HepG2 (cell line): ENCODE data around the gene INTS1. TPM values are rescaled to one million over a fixed set of nuclear protein-coding genes. Genes with fewer than 3 reads are reported as not detected.

Source experiments
- CBFB ChIP-seq: sonication (generic); formaldehyde crosslinking; IDR thresholded peaks from 2 replicates; pipeline ENCODE4 v1.4.0; 2020; ENCODE audit warnings: missing genetic modification reagents
- HNRNPLL ChIP-seq: fragments of 200-400 bp; formaldehyde crosslinking; IDR thresholded peaks from 2 replicates; pipeline ENCODE4 v1.6.1; 2017; ENCODE audit warnings: mild to moderate bottlenecking, low read depth, low read length; ENCODE audit not compliant: poor library complexity, severe bottlenecking
- KDM1A ChIP-seq: IDR thresholded peaks from 2 replicates; pipeline ENCODE4 v1.6.1; 2016; ENCODE audit warnings: missing compliant biosample characterization
- NFATC3 ChIP-seq: sonication (generic); formaldehyde crosslinking; IDR thresholded peaks from 2 replicates; pipeline ENCODE4 v1.5.1; 2020; ENCODE audit warnings: mild to moderate bottlenecking, missing genetic modification reagents
- PHF21A ChIP-seq: sonication (generic); formaldehyde crosslinking; IDR thresholded peaks from 2 replicates; pipeline ENCODE4 v1.5.0; 2020; ENCODE audit warnings: mild to moderate bottlenecking, missing genetic modification reagents
- RAD51 ChIP-seq: fragments of 450-650 bp; IDR thresholded peaks from 2 replicates; pipeline ENCODE4 v1.6.1; 2016; ENCODE audit warnings: borderline replicate concordance
- RBFOX2 ChIP-seq: fragments of 200-400 bp; formaldehyde crosslinking; IDR thresholded peaks from 2 replicates; pipeline ENCODE4 v1.6.1; 2017; ENCODE audit warnings: low read depth, mild to moderate bottlenecking, low read length
- SPEN ChIP-seq: sonication (generic); formaldehyde crosslinking; IDR thresholded peaks from 2 replicates; pipeline ENCODE4 v1.5.1; 2020; ENCODE audit warnings: low read depth, mild to moderate bottlenecking, missing genetic modification reagents
- YEATS4 ChIP-seq: sonication (generic); formaldehyde crosslinking; IDR thresholded peaks from 2 replicates; pipeline ENCODE4 v1.4.0; 2020; ENCODE audit warnings: missing genetic modification reagents, borderline replicate concordance
- ZNF556 ChIP-seq: sonication (generic); formaldehyde crosslinking; IDR thresholded peaks from 2 replicates; pipeline ENCODE4 v1.4.0; 2020; ENCODE audit warnings: mild to moderate bottlenecking, missing genetic modification reagents, borderline replicate concordance
- ZNF569 ChIP-seq: sonication (generic); formaldehyde crosslinking; IDR thresholded peaks from 2 replicates; pipeline ENCODE4 v1.5.0; 2020; ENCODE audit warnings: mild to moderate bottlenecking, missing genetic modification reagents, moderate library complexity, borderline replicate concordance
- ZNF614 ChIP-seq: IDR thresholded peaks from 2 replicates; pipeline ENCODE4 v1.6.1; 2018; ENCODE audit warnings: missing biosample characterization, missing genetic modification reagents, inconsistent platforms, borderline replicate concordance
- polyA plus RNA-seq, 8 experiments: library from polyadenylated mRNA; depleted of rRNA in 3 of 8; stranded (reverse) in 7 of 8; unstranded in 1 of 8; fragments of >200 nt; fragmentation: Illumina TruSeq in 4 of 8; extraction: Trizol in 4 of 8; gene quantifications; 2 replicates each; pipeline versions ENCODE4 v1.2.1 to v1.2.3, GENCODE V29; 2011 to 2016; ENCODE audit warnings: low read depth in 4 of 8, missing spikeins in 1 of 8, mixed read lengths in 1 of 8; ENCODE audit not compliant: insufficient read depth in 1 of 8
- total RNA-seq, 5 experiments: library from RNA; depleted of rRNA; stranded (reverse); fragments of >200 nt; fragmentation: Illumina TruSeq; extraction: Trizol; gene quantifications; 2 replicates each; pipeline ENCODE4 v1.2.3, GENCODE V29; 2016; ENCODE audit warnings: low read depth in 1 of 5
- TF ChIP-seq, protein P1 (sequence below): sonication (generic); formaldehyde crosslinking; IDR thresholded peaks from 2 replicates; pipeline ENCODE4 v1.5.0; 2020; ENCODE audit warnings: mild to moderate bottlenecking, missing genetic modification reagents
- TF ChIP-seq, protein P2 (sequence below): sonication (generic); formaldehyde crosslinking; IDR thresholded peaks from 2 replicates; pipeline ENCODE4 v1.5.1; 2020; ENCODE audit warnings: mild to moderate bottlenecking, missing genetic modification reagents
- TF ChIP-seq, protein P3 (sequence below): sonication (generic); formaldehyde crosslinking; IDR thresholded peaks from 2 replicates; pipeline ENCODE4 v1.8.0; 2022; ENCODE audit warnings: low read depth, missing genetic modification reagents
- TF ChIP-seq, protein P4 (sequence below): IDR thresholded peaks from 2 replicates; pipeline ENCODE4 v1.6.1; 2016; ENCODE audit warnings: missing compliant biosample characterization, missing genetic modification reagents, borderline replicate concordance
- TF ChIP-seq, protein P5 (sequence below): sonication (generic); formaldehyde crosslinking; IDR thresholded peaks from 2 replicates; pipeline ENCODE4 v1.8.0; 2022; ENCODE audit warnings: mild to moderate bottlenecking, missing genetic modification reagents; ENCODE audit not compliant: insufficient replicate concordance

INTS1 gene
- total and polyA plus RNA-seq, 2 of the 13 experiments (the other 11 are each of a cell fraction or from before 2014, with no cell fraction given): 13.7 to 29.0 TPM

DNA sequence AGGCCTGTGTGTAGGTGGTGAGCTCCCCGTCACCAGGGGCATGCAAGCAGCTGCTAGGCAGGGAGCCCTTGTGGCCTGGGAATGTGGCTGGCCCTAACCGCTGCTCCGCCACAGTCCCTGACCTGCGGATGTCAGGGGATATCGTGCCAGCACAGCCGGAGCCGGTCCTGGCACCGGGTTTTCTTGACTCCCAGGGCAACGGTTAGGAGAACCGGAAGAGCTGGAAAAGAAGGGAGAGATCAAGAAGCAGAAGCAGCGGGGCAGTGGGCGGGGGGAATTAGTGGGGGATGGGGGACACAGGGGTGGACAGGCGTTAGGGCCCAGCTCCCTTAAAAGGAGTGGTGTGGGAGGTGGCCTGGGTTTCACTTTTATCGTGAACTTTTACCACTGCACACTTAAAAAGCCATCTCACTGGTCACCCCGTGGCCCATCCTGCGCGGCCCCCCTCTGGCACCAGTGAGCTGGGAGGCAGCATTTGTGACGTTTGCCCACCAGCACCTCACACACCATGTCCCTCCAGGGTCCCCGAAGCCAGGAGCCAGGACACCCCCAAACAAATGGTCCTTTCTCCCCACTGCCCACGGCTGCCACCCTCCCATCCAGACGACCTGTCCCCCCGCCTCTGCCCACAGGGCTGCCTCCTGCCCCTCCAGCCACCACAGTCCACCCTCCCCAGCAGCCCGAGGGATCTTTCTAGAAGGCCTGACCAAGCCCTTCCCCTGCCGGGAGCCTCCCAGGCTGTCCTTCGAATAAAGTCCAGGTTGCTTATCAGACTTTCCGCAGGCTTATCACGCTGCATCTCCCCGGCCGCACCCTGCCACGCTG is 43.2 kb downstream of the INTS1 start (continued):
- TF ChIP-seq, protein P1, sequence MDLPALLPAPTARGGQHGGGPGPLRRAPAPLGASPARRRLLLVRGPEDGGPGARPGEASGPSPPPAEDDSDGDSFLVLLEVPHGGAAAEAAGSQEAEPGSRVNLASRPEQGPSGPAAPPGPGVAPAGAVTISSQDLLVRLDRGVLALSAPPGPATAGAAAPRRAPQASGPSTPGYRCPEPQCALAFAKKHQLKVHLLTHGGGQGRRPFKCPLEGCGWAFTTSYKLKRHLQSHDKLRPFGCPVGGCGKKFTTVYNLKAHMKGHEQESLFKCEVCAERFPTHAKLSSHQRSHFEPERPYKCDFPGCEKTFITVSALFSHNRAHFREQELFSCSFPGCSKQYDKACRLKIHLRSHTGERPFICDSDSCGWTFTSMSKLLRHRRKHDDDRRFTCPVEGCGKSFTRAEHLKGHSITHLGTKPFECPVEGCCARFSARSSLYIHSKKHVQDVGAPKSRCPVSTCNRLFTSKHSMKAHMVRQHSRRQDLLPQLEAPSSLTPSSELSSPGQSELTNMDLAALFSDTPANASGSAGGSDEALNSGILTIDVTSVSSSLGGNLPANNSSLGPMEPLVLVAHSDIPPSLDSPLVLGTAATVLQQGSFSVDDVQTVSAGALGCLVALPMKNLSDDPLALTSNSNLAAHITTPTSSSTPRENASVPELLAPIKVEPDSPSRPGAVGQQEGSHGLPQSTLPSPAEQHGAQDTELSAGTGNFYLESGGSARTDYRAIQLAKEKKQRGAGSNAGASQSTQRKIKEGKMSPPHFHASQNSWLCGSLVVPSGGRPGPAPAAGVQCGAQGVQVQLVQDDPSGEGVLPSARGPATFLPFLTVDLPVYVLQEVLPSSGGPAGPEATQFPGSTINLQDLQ (CRISPR knock-in tag): 0 out of 2 replicates have a peak, but pooled peaks have one; percentile 41
- TF ChIP-seq KDM1A (CRISPR knock-in tag) (peak; percentile 100), ZNF556 (CRISPR knock-in tag) (0 out of 2 replicates have a peak, but pooled peaks have one; percentile 63), RAD51 (no peak), YEATS4 (CRISPR knock-in tag) (peak; percentile 22; the same call in 1 of the 2 replicates), PHF21A (no peak), NFATC3 (CRISPR knock-in tag) (no peak), ZNF569 (CRISPR knock-in tag) (no peak), CBFB (CRISPR knock-in tag) (peak; percentile 52; the same call in 1 of the 2 replicates), RBFOX2 (peak; percentile 55), HNRNPLL (peak; percentile 23), SPEN (CRISPR knock-in tag) (peak; percentile 80; the same call in 1 of the 2 replicates), ZNF614 (CRISPR knock-in tag) (peak; percentile 72; the same call in 1 of the 2 replicates)
- TF ChIP-seq, protein P2, sequence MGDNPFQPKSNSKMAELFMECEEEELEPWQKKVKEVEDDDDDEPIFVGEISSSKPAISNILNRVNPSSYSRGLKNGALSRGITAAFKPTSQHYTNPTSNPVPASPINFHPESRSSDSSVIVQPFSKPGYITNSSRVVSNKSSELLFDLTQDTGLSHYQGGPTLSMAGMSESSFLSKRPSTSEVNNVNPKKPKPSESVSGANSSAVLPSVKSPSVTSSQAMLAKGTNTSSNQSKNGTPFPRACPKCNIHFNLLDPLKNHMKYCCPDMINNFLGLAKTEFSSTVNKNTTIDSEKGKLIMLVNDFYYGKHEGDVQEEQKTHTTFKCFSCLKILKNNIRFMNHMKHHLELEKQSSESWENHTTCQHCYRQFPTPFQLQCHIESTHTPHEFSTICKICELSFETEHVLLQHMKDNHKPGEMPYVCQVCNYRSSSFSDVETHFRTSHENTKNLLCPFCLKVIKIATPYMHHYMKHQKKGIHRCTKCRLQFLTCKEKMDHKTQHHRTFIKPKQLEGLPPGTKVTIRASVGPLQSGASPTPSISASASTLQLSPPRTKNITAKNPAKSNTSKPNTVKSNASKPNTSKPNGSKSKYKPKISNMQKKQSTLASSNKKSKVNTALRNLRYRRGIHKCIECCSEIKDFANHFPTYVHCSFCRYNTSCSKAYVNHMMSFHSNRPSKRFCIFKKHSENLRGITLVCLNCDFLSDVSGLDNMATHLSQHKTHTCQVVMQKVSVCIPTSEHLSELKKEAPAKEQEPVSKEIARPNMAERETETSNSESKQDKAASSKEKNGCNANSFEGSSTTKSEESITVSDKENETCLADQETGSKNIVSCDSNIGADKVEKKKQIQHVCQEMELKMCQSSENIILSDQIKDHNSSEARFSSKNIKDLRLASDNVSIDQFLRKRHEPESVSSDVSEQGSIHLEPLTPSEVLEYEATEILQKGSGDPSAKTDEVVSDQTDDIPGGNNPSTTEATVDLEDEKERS: 0 out of 2 replicates have a peak, but pooled peaks have one; percentile 8
- TF ChIP-seq, protein P3, sequence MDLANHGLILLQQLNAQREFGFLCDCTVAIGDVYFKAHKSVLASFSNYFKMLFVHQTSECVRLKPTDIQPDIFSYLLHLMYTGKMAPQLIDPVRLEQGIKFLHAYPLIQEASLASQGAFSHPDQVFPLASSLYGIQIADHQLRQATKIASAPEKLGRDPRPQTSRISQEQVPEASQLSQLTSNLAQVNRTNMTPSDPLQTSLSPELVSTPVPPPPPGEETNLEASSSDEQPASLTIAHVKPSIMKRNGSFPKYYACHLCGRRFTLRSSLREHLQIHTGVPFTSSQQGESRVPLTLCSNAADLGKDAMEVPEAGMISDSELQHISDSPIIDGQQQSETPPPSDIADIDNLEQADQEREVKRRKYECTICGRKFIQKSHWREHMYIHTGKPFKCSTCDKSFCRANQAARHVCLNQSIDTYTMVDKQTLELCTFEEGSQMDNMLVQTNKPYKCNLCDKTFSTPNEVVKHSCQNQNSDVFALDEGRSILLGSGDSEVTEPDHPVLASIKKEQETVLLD (CRISPR knock-in tag): peak; percentile 37; the same call in 1 of the 2 replicates
- TF ChIP-seq, protein P4, sequence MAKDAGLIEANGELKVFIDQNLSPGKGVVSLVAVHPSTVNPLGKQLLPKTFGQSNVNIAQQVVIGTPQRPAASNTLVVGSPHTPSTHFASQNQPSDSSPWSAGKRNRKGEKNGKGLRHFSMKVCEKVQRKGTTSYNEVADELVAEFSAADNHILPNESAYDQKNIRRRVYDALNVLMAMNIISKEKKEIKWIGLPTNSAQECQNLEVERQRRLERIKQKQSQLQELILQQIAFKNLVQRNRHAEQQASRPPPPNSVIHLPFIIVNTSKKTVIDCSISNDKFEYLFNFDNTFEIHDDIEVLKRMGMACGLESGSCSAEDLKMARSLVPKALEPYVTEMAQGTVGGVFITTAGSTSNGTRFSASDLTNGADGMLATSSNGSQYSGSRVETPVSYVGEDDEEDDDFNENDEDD (CRISPR knock-in tag): 0 out of 2 replicates have a peak, but pooled peaks have one; percentile 24
- TF ChIP-seq, protein P5, sequence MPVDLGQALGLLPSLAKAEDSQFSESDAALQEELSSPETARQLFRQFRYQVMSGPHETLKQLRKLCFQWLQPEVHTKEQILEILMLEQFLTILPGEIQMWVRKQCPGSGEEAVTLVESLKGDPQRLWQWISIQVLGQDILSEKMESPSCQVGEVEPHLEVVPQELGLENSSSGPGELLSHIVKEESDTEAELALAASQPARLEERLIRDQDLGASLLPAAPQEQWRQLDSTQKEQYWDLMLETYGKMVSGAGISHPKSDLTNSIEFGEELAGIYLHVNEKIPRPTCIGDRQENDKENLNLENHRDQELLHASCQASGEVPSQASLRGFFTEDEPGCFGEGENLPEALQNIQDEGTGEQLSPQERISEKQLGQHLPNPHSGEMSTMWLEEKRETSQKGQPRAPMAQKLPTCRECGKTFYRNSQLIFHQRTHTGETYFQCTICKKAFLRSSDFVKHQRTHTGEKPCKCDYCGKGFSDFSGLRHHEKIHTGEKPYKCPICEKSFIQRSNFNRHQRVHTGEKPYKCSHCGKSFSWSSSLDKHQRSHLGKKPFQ (CRISPR knock-in tag): peak; percentile 12
